HG03342 (cell line): Measurements from ENCODE around the gene DLG1.

ENCODE experiments used
- ATAC-seq: cut with Tn5 transposase; IDR thresholded peaks from one replicate; pipeline ENCODE4 v1.9.1; 2021; ENCODE audit warnings: mild to moderate bottlenecking, moderate library complexity; ENCODE audit not compliant: unreplicated experiment

The DLG1 gene

GRCh38 chr3:197021729-197022404 lies 276.5 kb downstream of the DLG1 start:
- ATAC-seq: no peak

GRCh38 chr3:197021231-197021630 lies 277.2 kb downstream of the DLG1 start:
- ATAC-seq: no peak

GRCh38 chr3:197019535-197019934 lies 278.9 kb downstream of the DLG1 start:
- no peak for ATAC-seq

- ATAC-seq: no peak
These were observed 279.4 kb downstream of the DLG1 start for GRCh38 chr3:197019021-197019420.

- ATAC-seq: no peak
These were observed 281.4 kb downstream of the DLG1 start for GRCh38 chr3:197017003-197017402.

- ATAC-seq: no peak
These were observed 282.3 kb downstream of the DLG1 start for GRCh38 chr3:197015790-197016736.

GRCh38 chr3:197014942-197015575 lies 283.4 kb downstream of the DLG1 start:
- ATAC-seq: no peak

GRCh38 chr3:197014024-197014423 lies 284.4 kb downstream of the DLG1 start:
- no peak for ATAC-seq

GRCh38 chr3:197012540-197012883 lies 285.9 kb downstream of the DLG1 start:
- no peak for ATAC-seq

GRCh38 chr3:197011780-197012539 lies 286.5 kb downstream of the DLG1 start:
- ATAC-seq: no peak

GRCh38 chr3:197010556-197011351 lies 287.7 kb downstream of the DLG1 start:
- no peak for ATAC-seq

- no peak for ATAC-seq
These were observed 288.8 kb downstream of the DLG1 start for GRCh38 chr3:197009532-197010019.

GRCh38 chr3:197008436-197009209 lies 289.8 kb downstream of the DLG1 start:
- ATAC-seq: no peak

- no peak for ATAC-seq
These were observed 290.5 kb downstream of the DLG1 start for GRCh38 chr3:197007953-197008352.

GRCh38 chr3:197007296-197007940 lies 291.0 kb downstream of the DLG1 start:
- no peak for ATAC-seq

- no peak for ATAC-seq
These were observed 291.6 kb downstream of the DLG1 start for GRCh38 chr3:197006860-197007259.

GRCh38 chr3:197006446-197006845 lies 292.0 kb downstream of the DLG1 start:
- no peak for ATAC-seq

- ATAC-seq: peak; percentile 9
These were observed 294.7 kb downstream of the DLG1 start for GRCh38 chr3:197003461-197004385.
